GM12892 (cell line): ENCODE results near the gene SHC3.

Source experiments
- POLR2A ChIP-seq: IDR thresholded peaks from 2 replicates; pipeline ENCODE4 v1.6.1; 2011; ENCODE audit warnings: low read depth, low read length, control low read depth
- POLR2AphosphoS5 ChIP-seq: IDR thresholded peaks from 2 replicates; pipeline ENCODE4 v1.6.1; 2011; ENCODE audit warnings: low read depth, low read length, control low read depth
- TAF1 ChIP-seq: IDR thresholded peaks from 2 replicates; pipeline ENCODE4 v1.6.1; 2011; ENCODE audit warnings: low read depth, mild to moderate bottlenecking, control low read depth, low read length, borderline replicate concordance

- no peak for TF ChIP-seq POLR2A
- no peak for TF ChIP-seq POLR2AphosphoS5
- TF ChIP-seq TAF1: no peak
Measured at GRCh38 chr9:89097219-89097618, 81.4 kb downstream of the SHC3 start.
